ENCODE measurements around the gene SCFD2. TPM values are rescaled to one million over a fixed set of nuclear protein-coding genes. Genes with fewer than 3 reads are reported as not detected.

Gene SCFD2
- total and polyA plus RNA-seq, 2 donors (not counting 3 experiments of a cell fraction or from before 2014, with no cell fraction given): 12.3 to 22.8 TPM

DNA sequence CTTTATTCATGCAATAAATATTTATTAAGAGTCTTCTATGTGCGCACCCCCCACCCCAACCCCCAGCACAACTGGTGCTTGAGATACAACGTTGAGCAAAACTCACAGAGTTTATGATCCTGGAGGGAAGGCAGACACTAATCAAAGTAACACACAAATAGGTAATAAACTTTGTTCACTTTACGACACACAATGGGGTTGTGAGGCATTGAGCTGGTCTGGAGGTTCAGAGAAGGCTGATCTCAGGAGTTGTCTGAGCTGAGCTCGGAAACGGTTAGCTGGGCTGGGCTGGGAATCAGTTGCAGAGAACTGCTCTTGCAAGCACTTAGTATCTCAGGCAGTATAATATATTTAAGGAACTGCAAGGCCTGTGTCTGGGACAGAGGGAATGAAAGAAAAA, 238.5 kb downstream of the SCFD2 start:
- Histone ChIP-seq H3K9ac (replicated peaks; ENCODE audit: extremely low read depth, insufficient read depth, low read length) (no peak overlapping the region), H4K20me1 (replicated peaks; ENCODE audit: control insufficient read depth, extremely low read depth, insufficient read depth, low read length) (no peaks in the 10 kb centered on the region), H3K27me3 (ENCODE audit: control insufficient read depth in 2 of 2, insufficient read depth in 2 of 2, low read length in 2 of 2) (no peaks in the 10 kb centered on the region), H3K4me2 (ENCODE audit: insufficient read depth, low read length) (no peak overlapping the region), H3K4me3 (replicated peaks in 1 of 3; ENCODE audit: insufficient read depth in 1 of 3, low read depth in 1 of 3, low read length in 3 of 3) (no peak overlapping the region), H3K4me1 (ENCODE audit: control insufficient read depth, extremely low read depth, insufficient read depth, low read length) (peaks cover 10% of the 10 kb centered on the region), H2AFZ (ENCODE audit: low read depth, low read length) (no peak overlapping the region), H3K27ac (ENCODE audit: insufficient read depth, low read depth, low read length) (no peak overlapping the region), H3K79me2 (ENCODE audit: control insufficient read depth, insufficient read depth, low read length) (no peaks in the 10 kb centered on the region), H3K36me3 (ENCODE audit: control insufficient read depth in 2 of 2, extremely low read depth in 1 of 2, insufficient read depth in 2 of 2, low read length in 2 of 2) (no peaks in the 10 kb centered on the region), H3K9me3 (replicated peaks; ENCODE audit: control insufficient read depth, insufficient read depth, low read length) (no peaks in the 10 kb centered on the region), H3K9me1 (replicated peaks; ENCODE audit: control insufficient read depth, extremely low read depth, insufficient read depth, low read length) (no peaks in the 10 kb centered on the region)
- FAIRE-seq (no peak), DNase-seq (ENCODE audit: low read depth, low spot score) (no peak)
- POLR2A ChIA-PET: interaction anchor here (0.7 kb wide), 1 partner anchor 83 kb away, joined by 7 read pairs; no protein-coding TSS in a partner anchor
- intact Hi-C loops (cut with micrococcal nuclease): no loop called here
- BruUV-seq (replicated peaks): no TSS peak
- dilution Hi-C loops (cut with MboI; ENCODE audit: extremely low pct_ligation_motif_present, low sequenced_read_pairs): no loop called here
- TF ChIP-seq GATA2 (IDR thresholded peaks at IDR 0.05; ENCODE audit: insufficient read depth, insufficient read length, low read depth, low read length): no peak
- no peak for TF ChIP-seq POLR2A (IDR thresholded peaks at IDR 0.05; ENCODE audit: low read depth, low read length)
- no peak for TF ChIP-seq EZH2 (IDR thresholded peaks at IDR 0.05; ENCODE audit: borderline replicate concordance, low read depth, low read length, severe bottlenecking)
- no peak for TF ChIP-seq POLR2AphosphoS5 (IDR thresholded peaks at IDR 0.05; ENCODE audit: insufficient read depth, low read depth, low read length)
- no peak for TF ChIP-seq JUN (IDR thresholded peaks at IDR 0.05; ENCODE audit: borderline replicate concordance, insufficient read depth, insufficient read length, low read depth)
- no peak for TF ChIP-seq MYC (IDR thresholded peaks at IDR 0.05; ENCODE audit: low read depth, low read length)
- no peak for TF ChIP-seq CTCF (IDR thresholded peaks at IDR 0.05; ENCODE audit: extremely low read depth in 1 of 2, insufficient read depth in 1 of 2, low read depth in 1 of 2, low read length in 2 of 2)
- TF ChIP-seq FOS (IDR thresholded peaks at IDR 0.05; ENCODE audit: borderline replicate concordance, insufficient read depth, low read length): no peak
- TF ChIP-seq MAX (IDR thresholded peaks at IDR 0.05; ENCODE audit: insufficient read depth, insufficient read length): no peak
- CTCF ChIA-PET: interaction anchor here (0.6 to 1.6 kb wide), 4 partner anchors 16 to 880 kb away, joined by 3 to 4 read pairs (median 4); no protein-coding TSS in a partner anchor
